Loucy (cell line): ENCODE measurements around the gene LFNG.

Source experiments
- H2AFZ ChIP-seq: fragments of 200-600 bp; sonication (generic); 2 replicates; pipeline ENCODE4 v1.6.0; 2016; ENCODE audit warnings: antibody characterized with exemption, mild to moderate bottlenecking, low read length, moderate library complexity
- H3F3A ChIP-seq: fragments of 200-600 bp; 2 replicates; pipeline ENCODE4 v1.6.0; 2016; ENCODE audit warnings: antibody characterized with exemption, low read depth, mild to moderate bottlenecking
- H3K27me3 ChIP-seq: fragments of 200-600 bp; sonication (generic); 2 replicates; pipeline ENCODE4 v1.6.1; 2014; ENCODE audit warnings: low read length, mild to moderate bottlenecking; ENCODE audit not compliant: insufficient read depth, poor library complexity, severe bottlenecking
- H3K36me3 ChIP-seq: fragments of 200-600 bp; sonication (generic); 2 replicates; pipeline ENCODE4 v1.6.1; 2016; ENCODE audit warnings: low read length; ENCODE audit not compliant: insufficient read depth
- H3K4me1 ChIP-seq: fragments of 200-600 bp; sonication (generic); 2 replicates; pipeline ENCODE4 v1.5.1; 2014; ENCODE audit warnings: low read length, mild to moderate bottlenecking; ENCODE audit not compliant: insufficient read depth, poor library complexity, severe bottlenecking
- H3K4me2 ChIP-seq: fragments of 200-600 bp; sonication (generic); 2 replicates; pipeline ENCODE4 v1.6.0; 2014; ENCODE audit warnings: antibody characterized with exemption, low read length, low read depth, mild to moderate bottlenecking; ENCODE audit not compliant: poor library complexity, severe bottlenecking
- H3K4me3 ChIP-seq: fragments of 200-600 bp; sonication (generic); 2 replicates; pipeline ENCODE4 v1.5.1; 2014; ENCODE audit warnings: low read length, mild to moderate bottlenecking, mixed read lengths; ENCODE audit not compliant: poor library complexity, severe bottlenecking
- H3K79me2 ChIP-seq: fragments of 200-600 bp; sonication (generic); 2 replicates; pipeline ENCODE4 v1.6.1; 2014; ENCODE audit warnings: low read length; ENCODE audit not compliant: insufficient read depth
- H3K9ac ChIP-seq: fragments of 200-600 bp; sonication (generic); 2 replicates; pipeline ENCODE4 v1.6.0; 2014; ENCODE audit warnings: mild to moderate bottlenecking, low read depth, low read length, moderate library complexity; ENCODE audit not compliant: poor library complexity, severe bottlenecking
- H3K9me2 ChIP-seq: fragments of 200-600 bp; sonication (generic); replicated peaks from 2 replicates; pipeline ENCODE4 v1.6.1; 2016; ENCODE audit warnings: low read depth, low read length, mixed read lengths
- H3K9me3 ChIP-seq: fragments of 200-600 bp; sonication (generic); 2 replicates; pipeline ENCODE4 v1.6.1; 2014; ENCODE audit warnings: mild to moderate bottlenecking, antibody characterized with exemption, low read length, low read depth; ENCODE audit not compliant: insufficient read depth
- H4K20me1 ChIP-seq: fragments of 200-600 bp; sonication (generic); 2 replicates; pipeline ENCODE4 v1.6.0; 2014; ENCODE audit warnings: antibody characterized with exemption, low read length, mild to moderate bottlenecking; ENCODE audit not compliant: insufficient read depth, poor library complexity, severe bottlenecking
- EZH2phosphoT487 ChIP-seq: fragments of 200-600 bp; IDR thresholded peaks from 2 replicates; pipeline ENCODE4 v1.6.1; 2018; ENCODE audit warnings: antibody characterized with exemption, mild to moderate bottlenecking, moderate library complexity, borderline replicate concordance
- TF ChIP-seq, protein P1 (sequence below): fragments of 200-600 bp; sonication (generic); conservative IDR thresholded peaks from 2 replicates; pipeline ENCODE4 v1.5.1; 2014; ENCODE audit warnings: mild to moderate bottlenecking, antibody characterized with exemption, low read length

LFNG gene

DNA sequence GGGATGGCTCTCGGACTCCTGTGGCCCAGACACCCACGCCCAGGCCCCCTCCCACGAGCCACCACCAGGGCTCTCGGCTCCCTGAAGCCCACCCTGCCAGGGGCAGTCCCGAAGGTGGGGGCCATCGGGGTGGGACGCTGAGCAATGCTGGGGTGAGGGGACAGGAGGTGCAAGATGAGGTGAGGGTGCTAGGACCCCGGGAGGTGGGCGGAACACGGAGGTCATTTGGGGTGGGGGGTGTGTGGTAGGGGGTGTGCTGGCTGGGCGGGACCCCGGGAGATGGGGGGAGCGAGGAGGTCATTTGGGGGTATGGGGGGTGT lies 17.0 kb upstream of the LFNG start:
- Histone ChIP-seq H3K9me2 (no peaks in the 10 kb centered on the region), H3K27me3 (no peaks in the 10 kb centered on the region), H3F3A (no peaks in the 10 kb centered on the region), H3K79me2 (no peaks in the 10 kb centered on the region), H3K36me3 (no peaks in the 10 kb centered on the region), H3K4me2 (no peak overlapping the region), H3K4me1 (peaks cover 11% of the 10 kb centered on the region), H2AFZ (no peak overlapping the region), H3K9me3 (no peaks in the 10 kb centered on the region), H3K4me3 (no peak overlapping the region), H3K9ac (no peak overlapping the region), H4K20me1 (no peaks in the 10 kb centered on the region)
- no peak for TF ChIP-seq EZH2phosphoT487
- TF ChIP-seq, protein P1, sequence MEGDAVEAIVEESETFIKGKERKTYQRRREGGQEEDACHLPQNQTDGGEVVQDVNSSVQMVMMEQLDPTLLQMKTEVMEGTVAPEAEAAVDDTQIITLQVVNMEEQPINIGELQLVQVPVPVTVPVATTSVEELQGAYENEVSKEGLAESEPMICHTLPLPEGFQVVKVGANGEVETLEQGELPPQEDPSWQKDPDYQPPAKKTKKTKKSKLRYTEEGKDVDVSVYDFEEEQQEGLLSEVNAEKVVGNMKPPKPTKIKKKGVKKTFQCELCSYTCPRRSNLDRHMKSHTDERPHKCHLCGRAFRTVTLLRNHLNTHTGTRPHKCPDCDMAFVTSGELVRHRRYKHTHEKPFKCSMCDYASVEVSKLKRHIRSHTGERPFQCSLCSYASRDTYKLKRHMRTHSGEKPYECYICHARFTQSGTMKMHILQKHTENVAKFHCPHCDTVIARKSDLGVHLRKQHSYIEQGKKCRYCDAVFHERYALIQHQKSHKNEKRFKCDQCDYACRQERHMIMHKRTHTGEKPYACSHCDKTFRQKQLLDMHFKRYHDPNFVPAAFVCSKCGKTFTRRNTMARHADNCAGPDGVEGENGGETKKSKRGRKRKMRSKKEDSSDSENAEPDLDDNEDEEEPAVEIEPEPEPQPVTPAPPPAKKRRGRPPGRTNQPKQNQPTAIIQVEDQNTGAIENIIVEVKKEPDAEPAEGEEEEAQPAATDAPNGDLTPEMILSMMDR, result no peak

DNA sequence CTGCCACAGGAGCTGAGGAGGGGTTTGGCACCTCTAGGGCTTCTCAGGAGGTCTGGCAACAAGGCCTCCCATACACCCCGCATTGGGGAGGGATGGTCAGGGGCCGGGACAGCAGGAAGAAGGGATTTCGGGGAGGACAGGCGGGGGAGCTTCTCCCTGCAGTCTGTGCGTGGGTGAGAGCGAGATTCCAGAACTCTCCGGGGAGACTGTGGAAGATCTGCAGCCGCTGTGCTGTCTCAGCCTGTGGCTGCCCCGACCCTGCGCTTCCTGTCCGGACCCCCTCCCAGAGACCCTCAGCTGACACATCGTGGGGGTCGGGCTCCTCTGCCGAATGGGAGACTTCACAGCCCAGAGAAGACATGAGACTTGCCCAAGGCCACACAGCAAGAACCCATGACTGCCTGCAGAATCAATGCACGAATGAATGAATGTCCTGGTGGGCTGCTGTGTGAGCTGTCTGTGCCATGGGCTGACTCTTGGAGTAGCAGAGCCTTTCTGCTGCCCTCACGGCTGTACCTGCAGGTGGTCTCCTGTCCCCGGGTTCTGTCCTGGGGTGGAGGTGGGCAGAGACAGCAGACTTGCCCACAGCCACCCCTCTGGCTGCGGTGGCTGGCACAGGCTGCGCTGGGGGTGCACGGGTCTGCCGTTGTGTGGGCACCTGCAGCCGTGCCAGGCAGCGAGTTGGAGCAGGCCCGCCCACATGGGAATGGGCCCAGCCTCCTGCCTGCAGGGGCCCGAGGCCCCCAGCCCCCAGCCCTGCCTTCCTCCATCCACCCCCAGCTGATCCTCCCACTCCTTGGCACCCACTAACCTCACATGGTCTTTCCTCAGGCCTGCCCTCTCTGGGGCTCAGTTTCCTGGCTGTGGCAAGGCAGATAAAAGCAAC lies 16.3 kb upstream of the LFNG start:
- Histone ChIP-seq H3F3A (no peaks in the 10 kb centered on the region), H2AFZ (no peak overlapping the region), H3K36me3 (no peaks in the 10 kb centered on the region), H3K9ac (no peak overlapping the region), H3K4me2 (no peak overlapping the region), H3K9me2 (no peaks in the 10 kb centered on the region), H3K9me3 (no peaks in the 10 kb centered on the region), H3K4me1 (peaks cover 18% of the 10 kb centered on the region), H4K20me1 (no peaks in the 10 kb centered on the region), H3K4me3 (no peak overlapping the region), H3K79me2 (no peaks in the 10 kb centered on the region), H3K27me3 (no peaks in the 10 kb centered on the region)
- TF ChIP-seq, protein P1, result no peak
- TF ChIP-seq EZH2phosphoT487, result no peak

DNA sequence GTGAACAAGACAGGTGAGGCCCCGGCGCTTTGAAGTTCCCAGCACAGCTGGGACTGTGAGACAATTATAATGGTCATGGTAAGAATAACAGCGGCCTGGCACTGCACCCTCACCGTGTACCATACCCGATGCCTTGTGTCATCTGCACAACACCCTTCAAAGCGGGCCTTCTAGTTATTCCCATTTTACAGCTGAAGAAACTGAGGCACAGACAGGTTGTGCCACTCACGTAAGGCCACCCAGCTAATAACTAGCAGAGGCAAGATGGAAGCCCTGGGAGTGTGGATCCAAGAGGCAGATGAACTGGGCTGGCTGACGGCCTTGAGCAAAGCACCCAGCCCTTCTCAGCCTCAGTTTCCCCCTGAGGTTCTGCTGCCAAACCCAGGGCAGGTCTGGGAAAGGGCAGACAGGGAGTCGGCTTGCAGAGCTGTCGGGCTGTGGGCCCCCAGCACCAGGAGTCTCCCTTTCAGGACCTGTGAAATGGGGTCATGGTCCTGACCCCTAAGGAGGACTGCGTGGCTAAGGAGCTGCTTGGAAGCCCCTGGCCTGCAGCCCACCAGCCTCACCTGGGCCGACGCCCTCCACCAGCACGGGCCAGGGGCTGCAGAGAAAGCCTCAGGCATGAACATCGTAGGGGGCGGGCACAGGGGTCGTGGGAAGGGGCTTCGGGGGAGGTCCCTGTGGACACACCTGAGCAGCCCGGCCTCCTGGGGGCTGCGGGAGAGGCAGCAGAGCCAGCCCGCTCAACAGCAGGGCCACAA lies 15.3 kb upstream of the LFNG start:
- H3K9me3 ChIP-seq, result no peaks in the 10 kb centered on the region

More for the DNA sequence above, 15.3 kb upstream of the LFNG start:
- Histone ChIP-seq H3K4me3 (no peak overlapping the region), H3K9ac (no peak overlapping the region), H3K4me2 (no peak overlapping the region), H3K27me3 (no peaks in the 10 kb centered on the region), H3K79me2 (no peaks in the 10 kb centered on the region), H3F3A (no peaks in the 10 kb centered on the region), H3K36me3 (no peaks in the 10 kb centered on the region), H3K4me1 (peaks cover 28% of the 10 kb centered on the region), H3K9me2 (no peaks in the 10 kb centered on the region), H2AFZ (no peak overlapping the region), H4K20me1 (no peaks in the 10 kb centered on the region)
- TF ChIP-seq EZH2phosphoT487, result no peak
- TF ChIP-seq, protein P1, result no peak
